ENCODE measurements around the gene KIFC1. TPM values are rescaled to one million over a fixed set of nuclear protein-coding genes. Genes with fewer than 3 reads are reported as not detected.

KIFC1 gene
- total and polyA plus RNA-seq, 9 of the 15 experiments (the other 6 are each of a cell fraction or from before 2014, with no cell fraction given) = 1.3 to 95.2 (median 76.9) TPM

DNA sequence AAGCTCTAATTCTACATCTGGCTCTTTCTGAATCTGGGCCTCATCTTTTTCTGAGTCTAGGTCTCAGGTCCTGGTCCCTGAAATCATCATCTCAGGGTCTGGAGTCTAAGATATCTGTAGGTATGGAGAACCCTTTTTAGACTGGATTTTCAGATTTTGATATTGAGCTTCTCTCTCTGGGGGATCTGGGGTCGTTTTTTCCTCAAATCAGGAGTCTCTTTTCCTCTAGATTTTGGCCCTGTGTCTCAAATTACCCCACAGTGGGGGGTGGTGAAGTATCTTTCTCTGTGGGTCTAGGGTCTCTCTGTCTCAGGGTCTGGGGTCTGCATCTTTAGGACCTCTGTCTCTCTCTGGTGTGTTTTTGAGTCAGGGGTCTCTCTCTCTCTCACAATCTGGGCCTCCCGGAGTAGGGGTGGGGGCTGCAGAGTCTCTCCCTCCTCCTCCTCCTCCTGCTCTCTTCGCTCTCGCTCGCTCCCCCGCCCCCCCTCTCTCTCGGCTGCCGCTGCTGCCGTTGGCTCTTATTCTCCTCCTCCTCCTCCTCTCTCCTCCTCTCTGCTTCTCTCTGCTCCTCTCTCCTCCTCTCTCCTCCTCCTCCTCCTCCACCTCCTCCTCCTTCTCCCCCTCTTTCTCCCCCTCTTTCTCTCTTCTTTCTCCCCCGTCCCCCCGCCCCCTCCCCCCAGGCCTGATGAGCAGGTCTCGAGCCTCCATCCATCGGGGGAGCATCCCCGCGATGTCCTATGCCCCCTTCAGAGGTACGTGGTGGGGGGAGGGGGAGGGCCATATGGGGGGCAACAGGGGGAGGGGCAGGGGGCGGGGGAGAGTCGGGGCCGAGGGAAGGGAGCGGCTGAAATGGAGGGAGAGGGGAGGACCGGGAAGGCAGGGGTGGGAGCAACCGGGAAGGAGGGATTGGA lies 28.2 kb downstream of the KIFC1 start, which contains the start of gene SYNGAP1:
SYNGAP1 (plus strand) TSS at position 486 of the 911 bp plus-strand sequence; CDS start at position 686, 200 bp downstream.
- Histone ChIP-seq H3K4me1 (replicated peaks in 1 of 2; ENCODE audit: control insufficient read depth in 2 of 2, insufficient read depth in 2 of 2, low read length in 2 of 2) (peaks cover 49 to 52% of the 10 kb centered on the region in 2 experiments), H3K9me3 (replicated peaks; ENCODE audit: control insufficient read depth, insufficient read depth, low read depth, low read length) (no peaks in the 10 kb centered on the region), H2AFZ (ENCODE audit: low read depth, low read length) (peak within 1 kb of the TSS; percentile 81), H3K4me2 (ENCODE audit: insufficient read depth, low read length) (peak within 1 kb of the TSS; percentile 91), H3K9ac (ENCODE audit: insufficient read depth in 1 of 2, low read depth in 2 of 2, low read length in 2 of 2) (peak within 1 kb of the TSS; percentile 80 to 82; a peak in 3 of 4 replicates), H3K27ac (ENCODE audit: extremely low read depth, low read depth, low read length) (peak within 1 kb of the TSS; percentile 95), H4K20me1 (replicated peaks; ENCODE audit: control insufficient read depth, insufficient read depth, low read length) (peaks cover 5% of the 10 kb centered on the region; the same call in 1 of the 2 replicates), H3K36me3 (ENCODE audit: control insufficient read depth, insufficient read depth, low read length) (peaks cover 22% of the 10 kb centered on the region; the same call in 2 of the 3 replicates), H3K27me3 (ENCODE audit: control insufficient read depth in 2 of 2, insufficient read depth in 2 of 2, low read length in 2 of 2) (no peaks in the 10 kb centered on the region), H3K4me3 (peak within 1 kb of the TSS; percentile 17; the same call in 1 of the 2 replicates), H3K9me1 (ENCODE audit: control insufficient read depth, insufficient read depth, low read length) (no peaks in the 10 kb centered on the region), H3K79me2 (ENCODE audit: control insufficient read depth, insufficient read depth, low read length) (peaks cover 37% of the 10 kb centered on the region)
- POLR2A ChIA-PET = interaction anchor here (0.6 to 1.7 kb wide), 7 partner anchors 28 to 595 kb away, joined by 3 to 10 read pairs (median 3); partner anchors contain the start of genes KIFC1, ZBTB22 and ZBTB9
- in situ Hi-C loops (cut with MboI) = no loop called here
- no peak for ATAC-seq
- DNase-seq (ENCODE audit: extremely low read depth in 1 of 4, low spot score in 3 of 4) = peak in 1 of 4 experiments; percentile 73
- 6% methylated on average over 3 of the region's 22 CpGs for WGBS (ENCODE audit: insufficient coverage, low coverage, missing lambda C conversion rate)
- CTCF ChIA-PET (ENCODE audit: low intra/inter-chr PET ratio) = interaction anchor here (0.6 kb wide), 1 partner anchor 10 kb away, joined by 3 read pairs; no protein-coding TSS in a partner anchor
- no TSS peak for BruUV-seq (replicated peaks)
- intact Hi-C loops (cut with micrococcal nuclease) = loop anchor here (2.0 to 10.0 kb wide), 5 partner anchors 29 to 295 kb away; partner anchors contain the start of genes B3GALT4, HSD17B8 and KIFC1
- no peak for FAIRE-seq
- TF ChIP-seq ETS2 (tag; IDR thresholded peaks at IDR 0.05; ENCODE audit: borderline replicate concordance, poor library complexity, severe bottlenecking) (no peak), PHF20 (IDR thresholded peaks at IDR 0.05; ENCODE audit: partially characterized antibody) (no peak), CHD1 (IDR thresholded peaks at IDR 0.05; ENCODE audit: low read length) (no peak), FOS (IDR thresholded peaks at IDR 0.05; ENCODE audit: extremely low read depth, insufficient read length) (no peak), SP2 (IDR thresholded peaks at IDR 0.05; ENCODE audit: extremely low read depth, low read depth, low read length, poor library complexity, severe bottlenecking) (no peak), ZNF224 (CRISPR knock-in tag; IDR thresholded peaks at IDR 0.05) (no peak), NCOA1 (IDR thresholded peaks at IDR 0.05; ENCODE audit: low read depth) (0 out of 2 replicates have a peak, but pooled peaks have one; percentile 22), NR4A1 (CRISPR knock-in tag; IDR thresholded peaks at IDR 0.05) (0 out of 2 replicates have a peak, but pooled peaks have one; percentile 16), NR4A1 (tag; IDR thresholded peaks at IDR 0.05) (no peak), RCOR1 (IDR thresholded peaks at IDR 0.05; ENCODE audit: borderline replicate concordance in 1 of 2, low read depth in 2 of 2, low read length in 2 of 2) (peak in 1 of 2 experiments; percentile 41; a peak in 1 of 4 replicates)
- TF ChIP-seq, protein P1, sequence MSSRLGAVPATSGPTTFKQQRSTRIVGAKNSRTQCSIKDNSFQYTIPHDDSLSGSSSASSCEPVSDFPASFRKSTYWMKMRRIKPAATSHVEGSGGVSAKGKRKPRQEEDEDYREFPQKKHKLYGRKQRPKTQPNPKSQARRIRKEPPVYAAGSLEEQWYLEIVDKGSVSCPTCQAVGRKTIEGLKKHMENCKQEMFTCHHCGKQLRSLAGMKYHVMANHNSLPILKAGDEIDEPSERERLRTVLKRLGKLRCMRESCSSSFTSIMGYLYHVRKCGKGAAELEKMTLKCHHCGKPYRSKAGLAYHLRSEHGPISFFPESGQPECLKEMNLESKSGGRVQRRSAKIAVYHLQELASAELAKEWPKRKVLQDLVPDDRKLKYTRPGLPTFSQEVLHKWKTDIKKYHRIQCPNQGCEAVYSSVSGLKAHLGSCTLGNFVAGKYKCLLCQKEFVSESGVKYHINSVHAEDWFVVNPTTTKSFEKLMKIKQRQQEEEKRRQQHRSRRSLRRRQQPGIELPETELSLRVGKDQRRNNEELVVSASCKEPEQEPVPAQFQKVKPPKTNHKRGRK (tag; IDR thresholded peaks at IDR 0.05) = peak; percentile 81
- TF ChIP-seq, protein P2, sequence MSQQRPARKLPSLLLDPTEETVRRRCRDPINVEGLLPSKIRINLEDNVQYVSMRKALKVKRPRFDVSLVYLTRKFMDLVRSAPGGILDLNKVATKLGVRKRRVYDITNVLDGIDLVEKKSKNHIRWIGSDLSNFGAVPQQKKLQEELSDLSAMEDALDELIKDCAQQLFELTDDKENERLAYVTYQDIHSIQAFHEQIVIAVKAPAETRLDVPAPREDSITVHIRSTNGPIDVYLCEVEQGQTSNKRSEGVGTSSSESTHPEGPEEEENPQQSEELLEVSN (IDR thresholded peaks at IDR 0.05; ENCODE audit: borderline replicate concordance in 1 of 2, extremely low read depth in 1 of 2, insufficient read depth in 1 of 2, insufficient read length in 1 of 2, low read depth in 1 of 2, low read length in 1 of 2, poor library complexity in 1 of 2, severe bottlenecking in 1 of 2) = no peak
- TF ChIP-seq, protein P3, sequence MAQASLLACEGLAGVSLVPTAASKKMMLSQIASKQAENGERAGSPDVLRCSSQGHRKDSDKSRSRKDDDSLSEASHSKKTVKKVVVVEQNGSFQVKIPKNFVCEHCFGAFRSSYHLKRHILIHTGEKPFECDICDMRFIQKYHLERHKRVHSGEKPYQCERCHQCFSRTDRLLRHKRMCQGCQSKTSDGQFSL (CRISPR knock-in tag; IDR thresholded peaks at IDR 0.05) = peak; percentile 80; the same call in 1 of the 2 replicates
- TF ChIP-seq, protein P3 (tag; IDR thresholded peaks at IDR 0.05) = no peak
